Measurements from ENCODE around the gene MEGF6.

DNA sequence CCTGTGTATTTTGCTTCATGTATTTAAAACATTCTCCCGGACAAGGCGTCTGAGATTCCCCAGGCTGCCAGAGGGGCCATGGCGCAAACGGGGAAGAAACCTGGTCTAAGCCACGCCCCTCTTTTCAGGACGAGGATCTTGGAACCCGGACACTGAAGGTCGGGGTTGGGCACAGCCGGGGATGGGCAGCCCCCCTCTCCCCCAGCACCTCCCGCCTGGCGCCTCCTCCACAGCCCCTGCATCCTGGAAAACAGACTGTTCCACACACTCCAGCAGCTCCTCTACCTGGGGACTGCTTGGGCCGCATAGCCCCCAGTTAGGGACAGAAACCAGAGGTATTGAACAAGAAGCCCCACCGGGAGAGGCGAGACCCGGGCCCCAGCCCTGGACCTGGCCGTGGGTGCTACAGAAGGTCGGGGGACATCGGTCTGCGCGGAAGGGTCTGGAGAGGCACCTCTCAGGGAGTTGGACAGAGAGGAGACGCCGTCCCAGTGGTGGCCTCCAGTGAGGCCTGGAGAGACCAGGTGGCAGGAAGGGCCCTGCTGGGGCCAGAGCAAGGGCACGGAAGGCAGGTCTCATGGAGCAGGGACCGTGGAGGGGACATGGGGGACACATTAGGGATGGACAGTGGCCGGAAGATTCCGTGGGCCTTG is 46.4 kb upstream of the MEGF6 start:
- TF ChIP-seq, protein P1, sequence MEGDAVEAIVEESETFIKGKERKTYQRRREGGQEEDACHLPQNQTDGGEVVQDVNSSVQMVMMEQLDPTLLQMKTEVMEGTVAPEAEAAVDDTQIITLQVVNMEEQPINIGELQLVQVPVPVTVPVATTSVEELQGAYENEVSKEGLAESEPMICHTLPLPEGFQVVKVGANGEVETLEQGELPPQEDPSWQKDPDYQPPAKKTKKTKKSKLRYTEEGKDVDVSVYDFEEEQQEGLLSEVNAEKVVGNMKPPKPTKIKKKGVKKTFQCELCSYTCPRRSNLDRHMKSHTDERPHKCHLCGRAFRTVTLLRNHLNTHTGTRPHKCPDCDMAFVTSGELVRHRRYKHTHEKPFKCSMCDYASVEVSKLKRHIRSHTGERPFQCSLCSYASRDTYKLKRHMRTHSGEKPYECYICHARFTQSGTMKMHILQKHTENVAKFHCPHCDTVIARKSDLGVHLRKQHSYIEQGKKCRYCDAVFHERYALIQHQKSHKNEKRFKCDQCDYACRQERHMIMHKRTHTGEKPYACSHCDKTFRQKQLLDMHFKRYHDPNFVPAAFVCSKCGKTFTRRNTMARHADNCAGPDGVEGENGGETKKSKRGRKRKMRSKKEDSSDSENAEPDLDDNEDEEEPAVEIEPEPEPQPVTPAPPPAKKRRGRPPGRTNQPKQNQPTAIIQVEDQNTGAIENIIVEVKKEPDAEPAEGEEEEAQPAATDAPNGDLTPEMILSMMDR (conservative IDR thresholded peaks at IDR 0.05), result no peak
- no peak for TF ChIP-seq EZH2 (IDR thresholded peaks at IDR 0.05; ENCODE audit: low read depth)

All from PC-9 (cell line).